Measurements from ENCODE around the gene IZUMO4.

- TF ChIP-seq CTCF (IDR thresholded peaks at IDR 0.05): no peak
- no peak for TF ChIP-seq POLR2A (IDR thresholded peaks at IDR 0.05)
These were observed 11.6 kb upstream of the IZUMO4 start for GRCh38 chr19:2084993-2085720.

All from heart left ventricle (tissue), 13 donors.